WTC11 (cell line): ENCODE data around the gene JAGN1. TPM values are rescaled to one million over a fixed set of nuclear protein-coding genes. Genes with fewer than 3 reads are reported as not detected.

Source experiments
- FOXP1 ChIP-seq: sonication (generic); formaldehyde crosslinking; IDR thresholded peaks from 2 replicates; pipeline ENCODE4 v1.8.0; 2022; ENCODE audit warnings: missing genetic modification reagents, mild to moderate bottlenecking, moderate library complexity, borderline replicate concordance
- GTF2I ChIP-seq: fragments of 250-450 bp; sonication (Bioruptor Pico); conservative IDR thresholded peaks from 2 replicates; pipeline ENCODE4 v1.4.0; 2021; ENCODE audit warnings: mild to moderate bottlenecking
- KAT7 ChIP-seq: sonication (generic); formaldehyde crosslinking; IDR thresholded peaks from 2 replicates; pipeline ENCODE4 v1.8.1; 2023; ENCODE audit warnings: missing genetic modification reagents, mild to moderate bottlenecking, borderline replicate concordance
- MYBL2 ChIP-seq: sonication (generic); formaldehyde crosslinking; IDR thresholded peaks from 2 replicates; pipeline ENCODE4 v1.8.1; 2023; ENCODE audit warnings: mild to moderate bottlenecking, moderate library complexity, missing genetic modification reagents
- NFATC4 ChIP-seq: fragments of 250-450 bp; sonication (Bioruptor Pico); IDR thresholded peaks from 2 replicates; pipeline ENCODE4 v1.9.0; 2021; ENCODE audit warnings: mild to moderate bottlenecking
- NFYB ChIP-seq: sonication (generic); formaldehyde crosslinking; conservative IDR thresholded peaks from 2 replicates; pipeline ENCODE4 v1.8.0; 2022; ENCODE audit warnings: low read depth, missing genetic modification reagents
- OVOL2 ChIP-seq: fragments of 250-450 bp; sonication (Bioruptor Pico); IDR thresholded peaks from 2 replicates; pipeline ENCODE4 v1.9.0; 2021; ENCODE audit warnings: mild to moderate bottlenecking, borderline replicate concordance
- PRRX2 ChIP-seq: fragments of 250-450 bp; sonication (Bioruptor Pico); IDR thresholded peaks from 2 replicates; pipeline ENCODE4 v1.8.0; 2021; ENCODE audit warnings: mild to moderate bottlenecking
- RORB ChIP-seq: fragments of 250-450 bp; sonication (Bioruptor Pico); IDR thresholded peaks from 2 replicates; pipeline ENCODE4 v1.9.0; 2021; ENCODE audit warnings: mild to moderate bottlenecking
- SMAD4 ChIP-seq: sonication (generic); formaldehyde crosslinking; IDR thresholded peaks from 2 replicates; pipeline ENCODE4 v1.8.0; 2022; ENCODE audit warnings: mild to moderate bottlenecking, missing genetic modification reagents
- SP1 ChIP-seq: sonication (generic); formaldehyde crosslinking; conservative IDR thresholded peaks from 2 replicates; pipeline ENCODE4 v1.8.1; 2022; ENCODE audit warnings: missing genetic modification reagents
- total RNA-seq: library from RNA; stranded (reverse); gene quantifications from 3 replicates; pipeline ENCODE4 v1.2.3, GENCODE V29; 2021
- TF ChIP-seq, protein P1 (sequence below): sonication (generic); formaldehyde crosslinking; IDR thresholded peaks from 2 replicates; pipeline ENCODE4 v1.8.0; 2022; ENCODE audit warnings: mild to moderate bottlenecking, missing genetic modification reagents
- TF ChIP-seq, protein P2 (sequence below): sonication (generic); formaldehyde crosslinking; IDR thresholded peaks from 2 replicates; pipeline ENCODE4 v1.8.0; 2023; ENCODE audit warnings: missing genetic modification reagents, mild to moderate bottlenecking, borderline replicate concordance
- TF ChIP-seq, protein P3 (sequence below): fragments of 250-450 bp; sonication (Bioruptor Pico); IDR thresholded peaks from 2 replicates; pipeline ENCODE4 v1.9.0; 2021; ENCODE audit warnings: mild to moderate bottlenecking, borderline replicate concordance
- TF ChIP-seq, protein P4 (sequence below): sonication (generic); formaldehyde crosslinking; IDR thresholded peaks from 2 replicates; pipeline ENCODE4 v1.8.0; 2023; ENCODE audit warnings: missing genetic modification reagents

JAGN1 gene
- total RNA-seq, 1 experiment from 2014 or later: 25.6 TPM

DNA sequence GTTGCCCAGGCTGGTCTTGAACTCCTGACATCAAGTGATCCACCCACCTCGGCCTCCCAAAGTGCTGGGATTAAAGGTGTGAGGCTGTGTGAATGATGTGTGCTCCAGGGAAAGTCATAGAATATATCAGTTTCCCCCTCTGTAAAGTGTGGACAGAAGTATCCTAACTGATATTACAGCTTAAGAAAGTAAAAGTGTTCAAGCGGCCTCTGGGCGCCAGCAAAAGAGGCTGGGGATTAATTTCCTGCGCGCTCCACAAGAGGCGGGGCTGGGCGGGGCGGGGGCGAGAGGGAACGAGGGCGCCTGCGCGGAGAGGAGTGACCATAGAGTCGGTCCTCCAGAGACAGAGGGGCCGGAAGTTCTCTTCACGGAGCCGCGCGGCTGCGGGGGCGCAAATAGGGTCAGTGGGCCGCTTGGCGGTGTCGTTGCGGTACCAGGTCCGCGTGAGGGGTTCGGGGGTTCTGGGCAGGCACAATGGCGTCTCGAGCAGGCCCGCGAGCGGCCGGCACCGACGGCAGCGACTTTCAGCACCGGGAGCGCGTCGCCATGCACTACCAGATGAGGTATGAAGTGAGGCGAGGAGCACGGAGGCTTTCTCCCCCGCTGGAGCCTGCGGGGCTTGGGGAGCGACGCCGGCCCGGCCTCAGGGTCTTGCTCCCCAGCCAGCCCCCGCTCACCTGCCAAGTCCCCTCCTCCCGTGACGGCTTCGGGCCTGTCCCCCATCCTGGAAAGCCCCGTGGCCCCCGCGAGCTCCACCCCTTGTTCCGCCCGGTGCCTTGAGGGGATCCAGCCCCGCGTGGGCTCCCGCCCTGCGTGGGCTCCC lies at the start of gene JAGN1 (continued):
- TF ChIP-seq KAT7 (CRISPR knock-in tag) (0 out of 2 replicates have a peak, but pooled peaks have one; percentile 42), NFATC4 (CRISPR knock-in tag) (no peak), GTF2I (CRISPR knock-in tag) (no peak), PRRX2 (CRISPR knock-in tag) (no peak), MYBL2 (CRISPR knock-in tag) (no peak), NFYB (no peak), SMAD4 (CRISPR knock-in tag) (no peak), RORB (no peak), SP1 (CRISPR knock-in tag) (peak; percentile 54; the same call in 1 of the 2 replicates), OVOL2 (CRISPR knock-in tag) (no peak), FOXP1 (CRISPR knock-in tag) (peak; percentile 83; the same call in 1 of the 2 replicates)
- TF ChIP-seq, protein P1, sequence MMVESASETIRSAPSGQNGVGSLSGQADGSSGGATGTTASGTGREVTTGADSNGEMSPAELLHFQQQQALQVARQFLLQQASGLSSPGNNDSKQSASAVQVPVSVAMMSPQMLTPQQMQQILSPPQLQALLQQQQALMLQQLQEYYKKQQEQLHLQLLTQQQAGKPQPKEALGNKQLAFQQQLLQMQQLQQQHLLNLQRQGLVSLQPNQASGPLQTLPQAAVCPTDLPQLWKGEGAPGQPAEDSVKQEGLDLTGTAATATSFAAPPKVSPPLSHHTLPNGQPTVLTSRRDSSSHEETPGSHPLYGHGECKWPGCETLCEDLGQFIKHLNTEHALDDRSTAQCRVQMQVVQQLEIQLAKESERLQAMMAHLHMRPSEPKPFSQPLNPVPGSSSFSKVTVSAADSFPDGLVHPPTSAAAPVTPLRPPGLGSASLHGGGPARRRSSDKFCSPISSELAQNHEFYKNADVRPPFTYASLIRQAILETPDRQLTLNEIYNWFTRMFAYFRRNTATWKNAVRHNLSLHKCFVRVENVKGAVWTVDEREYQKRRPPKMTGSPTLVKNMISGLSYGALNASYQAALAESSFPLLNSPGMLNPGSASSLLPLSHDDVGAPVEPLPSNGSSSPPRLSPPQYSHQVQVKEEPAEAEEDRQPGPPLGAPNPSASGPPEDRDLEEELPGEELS: peak; percentile 93
- TF ChIP-seq, protein P2, sequence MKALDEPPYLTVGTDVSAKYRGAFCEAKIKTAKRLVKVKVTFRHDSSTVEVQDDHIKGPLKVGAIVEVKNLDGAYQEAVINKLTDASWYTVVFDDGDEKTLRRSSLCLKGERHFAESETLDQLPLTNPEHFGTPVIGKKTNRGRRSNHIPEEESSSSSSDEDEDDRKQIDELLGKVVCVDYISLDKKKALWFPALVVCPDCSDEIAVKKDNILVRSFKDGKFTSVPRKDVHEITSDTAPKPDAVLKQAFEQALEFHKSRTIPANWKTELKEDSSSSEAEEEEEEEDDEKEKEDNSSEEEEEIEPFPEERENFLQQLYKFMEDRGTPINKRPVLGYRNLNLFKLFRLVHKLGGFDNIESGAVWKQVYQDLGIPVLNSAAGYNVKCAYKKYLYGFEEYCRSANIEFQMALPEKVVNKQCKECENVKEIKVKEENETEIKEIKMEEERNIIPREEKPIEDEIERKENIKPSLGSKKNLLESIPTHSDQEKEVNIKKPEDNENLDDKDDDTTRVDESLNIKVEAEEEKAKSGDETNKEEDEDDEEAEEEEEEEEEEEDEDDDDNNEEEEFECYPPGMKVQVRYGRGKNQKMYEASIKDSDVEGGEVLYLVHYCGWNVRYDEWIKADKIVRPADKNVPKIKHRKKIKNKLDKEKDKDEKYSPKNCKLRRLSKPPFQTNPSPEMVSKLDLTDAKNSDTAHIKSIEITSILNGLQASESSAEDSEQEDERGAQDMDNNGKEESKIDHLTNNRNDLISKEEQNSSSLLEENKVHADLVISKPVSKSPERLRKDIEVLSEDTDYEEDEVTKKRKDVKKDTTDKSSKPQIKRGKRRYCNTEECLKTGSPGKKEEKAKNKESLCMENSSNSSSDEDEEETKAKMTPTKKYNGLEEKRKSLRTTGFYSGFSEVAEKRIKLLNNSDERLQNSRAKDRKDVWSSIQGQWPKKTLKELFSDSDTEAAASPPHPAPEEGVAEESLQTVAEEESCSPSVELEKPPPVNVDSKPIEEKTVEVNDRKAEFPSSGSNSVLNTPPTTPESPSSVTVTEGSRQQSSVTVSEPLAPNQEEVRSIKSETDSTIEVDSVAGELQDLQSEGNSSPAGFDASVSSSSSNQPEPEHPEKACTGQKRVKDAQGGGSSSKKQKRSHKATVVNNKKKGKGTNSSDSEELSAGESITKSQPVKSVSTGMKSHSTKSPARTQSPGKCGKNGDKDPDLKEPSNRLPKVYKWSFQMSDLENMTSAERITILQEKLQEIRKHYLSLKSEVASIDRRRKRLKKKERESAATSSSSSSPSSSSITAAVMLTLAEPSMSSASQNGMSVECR (CRISPR knock-in tag): peak; percentile 95
- TF ChIP-seq, protein P3, sequence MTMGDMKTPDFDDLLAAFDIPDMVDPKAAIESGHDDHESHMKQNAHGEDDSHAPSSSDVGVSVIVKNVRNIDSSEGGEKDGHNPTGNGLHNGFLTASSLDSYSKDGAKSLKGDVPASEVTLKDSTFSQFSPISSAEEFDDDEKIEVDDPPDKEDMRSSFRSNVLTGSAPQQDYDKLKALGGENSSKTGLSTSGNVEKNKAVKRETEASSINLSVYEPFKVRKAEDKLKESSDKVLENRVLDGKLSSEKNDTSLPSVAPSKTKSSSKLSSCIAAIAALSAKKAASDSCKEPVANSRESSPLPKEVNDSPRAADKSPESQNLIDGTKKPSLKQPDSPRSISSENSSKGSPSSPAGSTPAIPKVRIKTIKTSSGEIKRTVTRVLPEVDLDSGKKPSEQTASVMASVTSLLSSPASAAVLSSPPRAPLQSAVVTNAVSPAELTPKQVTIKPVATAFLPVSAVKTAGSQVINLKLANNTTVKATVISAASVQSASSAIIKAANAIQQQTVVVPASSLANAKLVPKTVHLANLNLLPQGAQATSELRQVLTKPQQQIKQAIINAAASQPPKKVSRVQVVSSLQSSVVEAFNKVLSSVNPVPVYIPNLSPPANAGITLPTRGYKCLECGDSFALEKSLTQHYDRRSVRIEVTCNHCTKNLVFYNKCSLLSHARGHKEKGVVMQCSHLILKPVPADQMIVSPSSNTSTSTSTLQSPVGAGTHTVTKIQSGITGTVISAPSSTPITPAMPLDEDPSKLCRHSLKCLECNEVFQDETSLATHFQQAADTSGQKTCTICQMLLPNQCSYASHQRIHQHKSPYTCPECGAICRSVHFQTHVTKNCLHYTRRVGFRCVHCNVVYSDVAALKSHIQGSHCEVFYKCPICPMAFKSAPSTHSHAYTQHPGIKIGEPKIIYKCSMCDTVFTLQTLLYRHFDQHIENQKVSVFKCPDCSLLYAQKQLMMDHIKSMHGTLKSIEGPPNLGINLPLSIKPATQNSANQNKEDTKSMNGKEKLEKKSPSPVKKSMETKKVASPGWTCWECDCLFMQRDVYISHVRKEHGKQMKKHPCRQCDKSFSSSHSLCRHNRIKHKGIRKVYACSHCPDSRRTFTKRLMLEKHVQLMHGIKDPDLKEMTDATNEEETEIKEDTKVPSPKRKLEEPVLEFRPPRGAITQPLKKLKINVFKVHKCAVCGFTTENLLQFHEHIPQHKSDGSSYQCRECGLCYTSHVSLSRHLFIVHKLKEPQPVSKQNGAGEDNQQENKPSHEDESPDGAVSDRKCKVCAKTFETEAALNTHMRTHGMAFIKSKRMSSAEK (CRISPR knock-in tag): no peak
- TF ChIP-seq, protein P4, sequence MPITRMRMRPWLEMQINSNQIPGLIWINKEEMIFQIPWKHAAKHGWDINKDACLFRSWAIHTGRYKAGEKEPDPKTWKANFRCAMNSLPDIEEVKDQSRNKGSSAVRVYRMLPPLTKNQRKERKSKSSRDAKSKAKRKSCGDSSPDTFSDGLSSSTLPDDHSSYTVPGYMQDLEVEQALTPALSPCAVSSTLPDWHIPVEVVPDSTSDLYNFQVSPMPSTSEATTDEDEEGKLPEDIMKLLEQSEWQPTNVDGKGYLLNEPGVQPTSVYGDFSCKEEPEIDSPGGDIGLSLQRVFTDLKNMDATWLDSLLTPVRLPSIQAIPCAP (CRISPR knock-in tag): peak; percentile 74
